Activated B cell treated with CpG ODN at 0.5 μM for 24 hours (primary cell): Measurements from ENCODE around the gene PDILT. TPM values are rescaled to one million over a fixed set of nuclear protein-coding genes. Genes with fewer than 3 reads are reported as not detected.
"Not testable (repeated sequence)": the region's sequence is repeated elsewhere in the genome, so short reads cannot be mapped to it uniquely, and the experiment has no call there.

ENCODE experiments used
- ATAC-seq: fragments of 200-7000 bp; cut with Tn5 transposase; one replicate; pipeline ENCODE4 v1.10.0; 2021; ENCODE audit warnings: low read depth, mild to moderate bottlenecking, moderate library complexity
- CTCF ChIA-PET: fragments of 350-600 bp; sonication (Branson Sonifier 250); formaldehyde crosslinking; loops from one replicate; lab custom pipeline; 2021; ENCODE audit warnings: antibody characterized with exemption; lab: Charles Lee
- POLR2A ChIA-PET: fragments of 350-600 bp; sonication (Branson Sonifier 250); formaldehyde crosslinking; loops from one replicate; lab custom pipeline; 2021; ENCODE audit warnings: antibody characterized with exemption; lab: Charles Lee
- DNase-seq: peaks from one replicate; pipeline ENCODE4 v3.0.0; 2022
- H3K27ac Mint-ChIP-seq: one replicate; pipeline ENCODE4 v1.8.0; 2020; ENCODE audit warnings: mixed read lengths
- H3K27me3 Mint-ChIP-seq: one replicate; pipeline ENCODE4 v1.8.0; 2021; ENCODE audit warnings: mixed read lengths
- H3K36me3 Mint-ChIP-seq: one replicate; pipeline ENCODE4 v1.8.0; 2021; ENCODE audit warnings: low read depth, mixed read lengths
- H3K4me1 Mint-ChIP-seq: one replicate; pipeline ENCODE4 v1.8.0; 2021; ENCODE audit warnings: mixed read lengths
- H3K4me3 Mint-ChIP-seq: one replicate; pipeline ENCODE4 v1.8.0; 2020; ENCODE audit warnings: mild to moderate bottlenecking, mixed read lengths
- H3K9me3 Mint-ChIP-seq: one replicate; pipeline ENCODE4 v1.8.0; 2020; ENCODE audit warnings: mixed read lengths
- CTCF ChIP-seq: fragments of 200-600 bp; IDR thresholded peaks from one replicate; pipeline ENCODE4 v1.8.0; 2022; ENCODE audit warnings: antibody characterized with exemption, mild to moderate bottlenecking
- intact Hi-C: fragments of 100-400 bp; cut with micrococcal nuclease; formaldehyde crosslinking; loops from one replicate; pipeline ENCODE4 v1.15.1; 2024
- total RNA-seq: library from RNA; stranded (reverse); gene quantifications from 2 replicates; pipeline ENCODE4 v1.2.3, GENCODE V29; 2022

PDILT gene
- not detected in 2 replicates for total RNA-seq

- no peak for TF ChIP-seq CTCF
- Mint-ChIP-seq H3K4me3 (no peak within 1 kb of the TSS), H3K9me3 (no peaks in the 10 kb centered on the region), H3K27me3 (peaks cover 2% of the 10 kb centered on the region), H3K27ac (no peak within 1 kb of the TSS), H3K36me3 (no peaks in the 10 kb centered on the region), H3K4me1 (peaks cover 3% of the 10 kb centered on the region)
- intact Hi-C loops, result no loop called here
- no peak for DNase-seq
- ChIA-PET POLR2A (no interaction called here), CTCF (no interaction called here)
- ATAC-seq, result no peak
Measured at GRCh38 chr16:20404637-20405036, at the start of gene PDILT. Gene PDILT (minus strand): TSS chr16:20404737. CDS start chr16:20399300, 5,437 bp downstream.

DNA sequence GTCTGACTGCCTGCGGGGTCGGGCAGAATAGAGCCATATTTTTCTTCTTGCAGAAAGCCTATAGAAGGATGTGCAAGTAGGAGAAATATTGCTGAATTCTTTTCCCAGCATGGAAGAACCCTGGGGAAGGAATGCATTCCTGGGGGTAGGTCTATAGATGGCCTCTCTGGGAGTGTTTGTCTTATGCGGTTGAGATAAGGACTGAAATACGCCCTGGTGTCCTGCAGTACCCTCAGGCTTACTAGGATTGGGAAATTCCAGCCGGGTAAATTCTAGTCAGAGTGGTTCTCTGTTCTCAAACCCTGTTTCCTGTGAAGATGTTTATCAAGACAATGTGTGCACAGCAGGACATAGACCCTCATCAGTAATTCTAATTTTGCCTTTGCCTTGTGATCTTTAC, 49.1 kb upstream of the PDILT start:
- H3K36me3 Mint-ChIP-seq, CTCF ChIA-PET, H3K27me3 Mint-ChIP-seq, POLR2A ChIA-PET, intact Hi-C loops, H3K4me3 Mint-ChIP-seq, H3K9me3 Mint-ChIP-seq, H3K27ac Mint-ChIP-seq, DNase-seq, ATAC-seq, H3K4me1 Mint-ChIP-seq: not testable (repeated sequence)

- H3K9me3 Mint-ChIP-seq, intact Hi-C loops, H3K27ac Mint-ChIP-seq, ATAC-seq, CTCF ChIA-PET, H3K4me3 Mint-ChIP-seq, H3K4me1 Mint-ChIP-seq, H3K36me3 Mint-ChIP-seq, H3K27me3 Mint-ChIP-seq, DNase-seq, POLR2A ChIA-PET: not testable (repeated sequence)
Measured at GRCh38 chr16:20451364-20451763, 46.8 kb upstream of the PDILT start, which contains the start of gene ACSM2A. Gene ACSM2A (plus strand): TSS chr16:20451521. CDS start chr16:20460115, 8,594 bp downstream.

GRCh38 chr16:20446652-20447393, 42.3 kb upstream of the PDILT start:
- H3K27me3 Mint-ChIP-seq, H3K4me3 Mint-ChIP-seq, POLR2A ChIA-PET, intact Hi-C loops, H3K9me3 Mint-ChIP-seq, H3K36me3 Mint-ChIP-seq, DNase-seq, H3K27ac Mint-ChIP-seq, H3K4me1 Mint-ChIP-seq, ATAC-seq, CTCF ChIA-PET: not testable (repeated sequence)

DNA sequence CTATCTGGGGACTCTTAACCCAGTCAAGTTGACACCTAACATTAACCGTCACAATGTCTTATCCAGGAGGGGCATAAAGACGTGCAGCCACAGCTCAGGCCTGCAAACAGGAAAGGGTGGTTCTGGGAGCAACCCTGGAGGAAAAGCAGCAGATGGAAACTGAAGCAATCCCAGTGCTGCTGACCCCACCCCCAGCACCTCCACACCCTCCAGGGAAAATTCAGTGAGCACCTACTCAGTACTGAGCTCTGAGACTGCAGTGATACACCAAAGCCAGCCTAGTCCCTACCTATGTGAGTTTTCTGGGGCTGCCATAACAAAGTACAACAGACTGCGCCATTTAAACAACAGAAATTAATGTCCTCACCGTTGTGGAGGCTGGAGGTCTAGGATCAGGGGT, 37.3 kb upstream of the PDILT start:
- DNase-seq, H3K36me3 Mint-ChIP-seq, H3K9me3 Mint-ChIP-seq, POLR2A ChIA-PET, intact Hi-C loops, H3K27ac Mint-ChIP-seq, H3K4me1 Mint-ChIP-seq, H3K4me3 Mint-ChIP-seq, ATAC-seq, CTCF ChIA-PET, H3K27me3 Mint-ChIP-seq: not testable (repeated sequence)

DNA sequence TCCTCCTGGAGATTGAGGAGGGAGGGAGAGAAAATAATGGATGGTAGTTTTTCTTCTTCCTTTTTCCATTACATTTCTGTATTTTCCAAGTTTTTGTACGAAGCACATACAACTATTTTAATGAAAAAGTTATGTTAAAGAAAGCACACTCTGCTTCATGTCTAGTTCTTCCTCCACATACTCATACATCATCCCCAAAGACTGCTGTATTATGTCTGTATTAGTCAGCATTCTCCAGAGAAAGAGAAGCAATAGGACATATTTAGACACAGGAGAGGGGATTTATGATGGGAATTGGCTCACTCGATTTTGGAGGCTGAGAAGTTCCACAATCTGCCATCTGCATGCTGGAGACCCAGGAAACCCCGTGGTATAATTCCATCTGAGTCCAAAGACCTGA, 36.7 kb upstream of the PDILT start:
- H3K4me3 Mint-ChIP-seq, result no peak overlapping the region
- no peaks in the 10 kb centered on the region for H3K9me3 Mint-ChIP-seq
- CTCF ChIA-PET, result no interaction called here
- no peak for TF ChIP-seq CTCF
- intact Hi-C loops, result no loop called here
- DNase-seq, result no peak
- H3K27ac Mint-ChIP-seq, result no peak overlapping the region
- no peak for ATAC-seq
- H3K4me1 Mint-ChIP-seq, result no peaks in the 10 kb centered on the region
- POLR2A ChIA-PET, result no interaction called here
- peaks cover 7% of the 10 kb centered on the region for H3K27me3 Mint-ChIP-seq
- H3K36me3 Mint-ChIP-seq, result no peaks in the 10 kb centered on the region

DNA sequence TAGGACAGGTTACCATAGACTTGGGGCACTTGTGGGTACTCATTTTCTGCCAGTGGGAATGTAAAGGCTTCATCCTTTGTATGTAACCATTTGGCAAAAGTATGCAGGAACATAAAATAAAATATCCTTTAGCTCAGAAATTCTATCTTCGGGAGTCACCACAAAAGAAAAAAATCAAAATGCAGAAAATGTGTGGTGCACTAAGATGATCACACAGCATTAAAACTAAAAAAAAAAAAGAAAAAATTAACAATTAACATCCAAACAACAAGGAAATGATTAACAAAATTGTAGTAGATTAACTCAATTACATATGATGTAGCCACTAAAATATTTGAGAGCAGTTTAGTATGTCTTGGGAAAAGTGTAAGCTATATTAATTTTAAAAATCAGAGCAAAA, 36.2 kb upstream of the PDILT start:
- ATAC-seq, H3K9me3 Mint-ChIP-seq, intact Hi-C loops, H3K4me1 Mint-ChIP-seq, POLR2A ChIA-PET, H3K27me3 Mint-ChIP-seq, H3K27ac Mint-ChIP-seq, H3K36me3 Mint-ChIP-seq, CTCF ChIA-PET, DNase-seq, H3K4me3 Mint-ChIP-seq: not testable (repeated sequence)

- H3K4me1 Mint-ChIP-seq, H3K4me3 Mint-ChIP-seq, H3K27ac Mint-ChIP-seq, DNase-seq, ATAC-seq, H3K9me3 Mint-ChIP-seq, H3K27me3 Mint-ChIP-seq, H3K36me3 Mint-ChIP-seq, CTCF ChIA-PET, POLR2A ChIA-PET, intact Hi-C loops: not testable (repeated sequence)
Measured at GRCh38 chr16:20439820-20440231, 35.3 kb upstream of the PDILT start.

DNA sequence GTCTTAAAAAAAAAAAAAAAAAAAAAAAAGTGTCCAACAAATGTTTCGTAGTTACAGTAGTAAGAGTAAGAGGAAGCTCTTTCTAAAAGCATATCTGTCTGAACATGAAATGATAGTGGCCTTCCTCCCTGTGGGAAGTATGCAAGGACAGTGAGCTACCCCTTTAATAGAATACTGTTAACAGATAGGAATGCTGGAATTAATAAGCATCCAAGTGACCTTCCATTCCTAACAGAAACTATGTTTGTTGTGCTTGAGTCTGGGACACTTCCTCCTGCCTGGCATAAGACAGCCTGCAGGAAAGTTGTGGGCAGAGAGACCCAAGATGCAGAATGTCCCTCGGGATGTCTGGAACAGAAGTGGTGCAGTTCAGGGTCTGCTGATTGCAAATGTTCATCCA, 34.4 kb upstream of the PDILT start:
- H3K36me3 Mint-ChIP-seq, H3K27ac Mint-ChIP-seq, H3K9me3 Mint-ChIP-seq, H3K4me1 Mint-ChIP-seq, H3K27me3 Mint-ChIP-seq, POLR2A ChIA-PET, ATAC-seq, DNase-seq, CTCF ChIA-PET, H3K4me3 Mint-ChIP-seq, intact Hi-C loops: not testable (repeated sequence)
